Upper lobe of left lung (tissue), 6 donors: ENCODE measurements around the gene CGREF1. TPM values are rescaled to one million over a fixed set of nuclear protein-coding genes. Genes with fewer than 3 reads are reported as not detected.

Experiments used
- ATAC-seq, 2 donors: fragments of 200-7000 bp; cut with Tn5 transposase; one replicate each; pipeline ENCODE4 v1.9.1; 2022; ENCODE audit warnings: mild to moderate bottlenecking in 2 of 2, moderate library complexity in 2 of 2; ENCODE audit not compliant: low FRiP score in 2 of 2
- DNase-seq, 2 donors: peaks; one replicate each; pipeline ENCODE4 v3.0.0-alpha.2; 2019 to 2020
- H3K27ac ChIP-seq, 4 donors: fragments of 200-600 bp; sonication (generic); one replicate each; pipeline ENCODE4 v1.5.1; 2016 to 2019
- H3K27me3 ChIP-seq, 4 donors: fragments of 200-600 bp; sonication (generic); one replicate each; pipeline ENCODE4 v1.5.1; 2017 to 2019
- H3K36me3 ChIP-seq, 4 donors: fragments of 200-600 bp; sonication (generic); one replicate each; pipeline ENCODE4 v1.5.1; 2016 to 2019
- H3K4me1 ChIP-seq, 4 donors: fragments of 200-600 bp; sonication (generic); one replicate each; pipeline ENCODE4 v1.5.1; 2018 to 2019
- H3K4me3 ChIP-seq, 4 donors: fragments of 200-600 bp; sonication (generic); one replicate each; pipeline ENCODE4 v1.5.1; 2017 to 2019; ENCODE audit warnings: mild to moderate bottlenecking in 2 of 4, moderate library complexity in 1 of 4
- H3K9me3 ChIP-seq, 4 donors: fragments of 200-600 bp; sonication (generic); one replicate each; pipeline ENCODE4 v1.5.1; 2018 to 2019
- CTCF ChIP-seq, 6 experiments: fragments of 450-650 bp in 4 of 6; fragments of 200-600 bp in 2 of 6; sonication (generic) in 2 of 6; IDR thresholded peaks; one replicate each; pipeline ENCODE4 v1.5.1; 2016 to 2019; ENCODE audit warnings: antibody characterized with exemption in 6 of 6
- EP300 ChIP-seq, 4 donors: sonication (generic); formaldehyde crosslinking; IDR thresholded peaks; one replicate each; pipeline ENCODE4 v1.5.1; 2017; ENCODE audit warnings: antibody characterized with exemption in 4 of 4, control low read depth in 2 of 4
- POLR2A ChIP-seq, 4 donors: fragments of 450-650 bp; IDR thresholded peaks; one replicate each; pipeline ENCODE4 v1.5.1; 2016 to 2017; ENCODE audit warnings: antibody characterized with exemption in 4 of 4, mild to moderate bottlenecking in 2 of 4
- POLR2AphosphoS5 ChIP-seq, 2 donors: sonication (generic); formaldehyde crosslinking; IDR thresholded peaks; one replicate each; pipeline ENCODE4 v1.5.1; 2017; ENCODE audit warnings: antibody characterized with exemption in 2 of 2
- WGBS, 2 donors: methylation state at CpG; one replicate each; pipeline ENCODE4 v1.1.5; 2017 to 2018; 5-methylcytosine and 5-hydroxymethylcytosine counted together
- total RNA-seq, 6 donors: library from RNA; depleted of rRNA in 4 of 6; stranded (reverse); fragments of >200 nt in 4 of 6; gene quantifications; one replicate each; pipeline versions ENCODE4 v1.1.0 to v1.2.1, GENCODE V29; 2016 to 2021
- donor health status: DM: no; HTN: no; CAD: no; lungs with moderate emphysema.
- donor health status: DM: no; HTN: yes; CAD: no; lungs with severe emphysema.

The CGREF1 gene
- total RNA-seq, 6 donors from 2014 or later = 0.79 to 1.2 (median 1.0) TPM; not detected in 3

- Histone ChIP-seq H3K27ac (no peak overlapping the region), H3K4me1 (peaks cover 7 to 15% (median 10%) of the 10 kb centered on the region in 4 donors), H3K36me3 (no peaks in the 10 kb centered on the region), H3K9me3 (no peaks in the 10 kb centered on the region), H3K4me3 (no peak overlapping the region), H3K27me3 (no peaks in the 10 kb centered on the region)
- ATAC-seq (no peak), DNase-seq (peak in 1 of 2 donors; percentile 28)
- WGBS, 2 donors = 89 to 91% methylated on average over 14 of the region's 14 CpGs
- no peak for TF ChIP-seq CTCF (IDR thresholded peaks at IDR 0.05)
- no peak for TF ChIP-seq POLR2A (IDR thresholded peaks at IDR 0.05)
- TF ChIP-seq POLR2AphosphoS5 (IDR thresholded peaks at IDR 0.05) = no peak
- TF ChIP-seq EP300 (IDR thresholded peaks at IDR 0.05) = no peak
Observed at GRCh38 chr2:27097341-27097740, 21.6 kb downstream of the CGREF1 start.

- no peaks in the 10 kb centered on the region for H3K36me3 ChIP-seq
- peak overlapping the region in 2 of 4 donors; percentile 41 to 47 for H3K27ac ChIP-seq
- ATAC-seq (peak in 1 of 2 donors; percentile 44), DNase-seq (no peak)
- TF ChIP-seq EP300 (IDR thresholded peaks at IDR 0.05) = no peak
- TF ChIP-seq POLR2AphosphoS5 (IDR thresholded peaks at IDR 0.05) = no peak
- TF ChIP-seq POLR2A (IDR thresholded peaks at IDR 0.05) = no peak
- no peak for TF ChIP-seq CTCF (IDR thresholded peaks at IDR 0.05)
- peaks cover 7 to 15% (median 10%) of the 10 kb centered on the region in 4 donors for H3K4me1 ChIP-seq
- no peaks in the 10 kb centered on the region for H3K9me3 ChIP-seq
- WGBS, 2 donors = 65 to 82% methylated on average over 3 of the region's 3 CpGs
- H3K4me3 ChIP-seq = no peak overlapping the region
- no peaks in the 10 kb centered on the region for H3K27me3 ChIP-seq
Observed at GRCh38 chr2:27096748-27097297, 22.1 kb downstream of the CGREF1 start.

- Histone ChIP-seq H3K27me3 (no peaks in the 10 kb centered on the region), H3K27ac (peak overlapping the region in 2 of 4 donors; percentile 41 to 47), H3K36me3 (no peaks in the 10 kb centered on the region), H3K4me1 (peaks cover 7 to 15% (median 10%) of the 10 kb centered on the region in 4 donors), H3K4me3 (peak overlapping the region in 3 of 4 donors; percentile 30 to 49 (median 44)), H3K9me3 (no peaks in the 10 kb centered on the region)
- ATAC-seq = peak; percentile 78 to 88
- 37 to 41% methylated on average over 4 to 14 of the region's 18 CpGs for WGBS, 2 donors
- TF ChIP-seq POLR2A (IDR thresholded peaks at IDR 0.05) (no peak), POLR2AphosphoS5 (IDR thresholded peaks at IDR 0.05) (no peak), EP300 (IDR thresholded peaks at IDR 0.05) (no peak), CTCF (IDR thresholded peaks at IDR 0.05) (no peak)
- peak; percentile 27 to 63 for DNase-seq
Observed at GRCh38 chr2:27095745-27096651, 22.9 kb downstream of the CGREF1 start.

GRCh38 chr2:27095427-27095744, 23.5 kb downstream of the CGREF1 start:
- WGBS, 2 donors = 100% methylated on average over 1 to 2 of the region's 2 CpGs
- Histone ChIP-seq H3K9me3 (no peaks in the 10 kb centered on the region), H3K4me3 (no peak overlapping the region), H3K4me1 (peaks cover 7 to 15% (median 10%) of the 10 kb centered on the region in 4 donors), H3K27me3 (no peaks in the 10 kb centered on the region), H3K36me3 (no peaks in the 10 kb centered on the region), H3K27ac (no peak overlapping the region)
- ATAC-seq (no peak), DNase-seq (no peak)
- TF ChIP-seq EP300 (IDR thresholded peaks at IDR 0.05) (no peak), CTCF (IDR thresholded peaks at IDR 0.05) (no peak), POLR2AphosphoS5 (IDR thresholded peaks at IDR 0.05) (no peak), POLR2A (IDR thresholded peaks at IDR 0.05) (no peak)
